Measurements from ENCODE around the gene CCDC87. TPM values are rescaled to one million over a fixed set of nuclear protein-coding genes. Genes with fewer than 3 reads are reported as not detected.

Gene CCDC87
- total RNA-seq, 1 experiment from 2014 or later = 1.1 TPM

DNA sequence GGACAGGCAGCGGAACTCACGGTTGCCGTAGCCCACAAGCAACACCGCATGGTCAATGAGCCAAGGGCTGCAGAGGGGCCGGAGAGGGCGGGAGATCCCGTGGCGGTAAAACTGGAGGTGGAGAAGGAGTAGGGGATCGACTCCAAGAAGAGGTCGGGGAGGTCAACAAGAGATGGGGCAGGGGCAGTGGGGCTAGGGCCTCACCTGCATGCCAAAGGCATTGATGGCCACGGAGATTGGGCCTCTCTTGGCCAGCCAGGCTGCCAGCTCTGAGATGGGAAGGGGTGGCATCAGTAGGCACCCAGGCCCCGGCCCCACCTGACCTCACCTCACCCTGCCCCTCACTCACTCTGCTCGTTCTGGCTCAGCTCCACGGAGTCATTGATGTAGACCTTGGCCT, 28.3 kb downstream of the CCDC87 start:
- Histone ChIP-seq H3K14ac (ENCODE audit: insufficient read depth, low read length) (no peak overlapping the region), H4K8ac (replicated peaks; ENCODE audit: insufficient read length, low read depth, low read length) (no peak overlapping the region), H3K4ac (ENCODE audit: low read depth, low read length) (no peak overlapping the region), H3K4me2 (ENCODE audit: insufficient read depth, insufficient read length, low read length) (no peak overlapping the region), H3K27ac (ENCODE audit: insufficient read length, low read depth, low read length) (no peak overlapping the region), H3K9ac (ENCODE audit: extremely low read depth, insufficient read length, low read length) (no peak overlapping the region), H4K91ac (ENCODE audit: insufficient read length, low read depth, low read length) (no peak overlapping the region), H4K20me1 (ENCODE audit: control insufficient read depth, insufficient read depth, insufficient read length) (no peaks in the 10 kb centered on the region), H4K5ac (ENCODE audit: insufficient read length, low read depth, low read length) (no peak overlapping the region), H3K4me1 (ENCODE audit: insufficient read depth, low read length) (no peaks in the 10 kb centered on the region; the same call in 1 of the 2 replicates), H3T11ph (ENCODE audit: low read length) (no peak overlapping the region), H3K79me2 (ENCODE audit: insufficient read depth, low read length) (no peaks in the 10 kb centered on the region), H2BK120ac (ENCODE audit: low read depth, low read length, poor library complexity, severe bottlenecking) (no peak overlapping the region), H2AK5ac (ENCODE audit: insufficient read length, low read length) (no peak overlapping the region), H3K9me3 (ENCODE audit: control insufficient read depth, low read depth, low read length) (no peaks in the 10 kb centered on the region), H3K23me2 (ENCODE audit: insufficient read length, low read depth, low read length, poor library complexity, severe bottlenecking) (no peaks in the 10 kb centered on the region), H2AFZ (ENCODE audit: low read length) (no peak overlapping the region), H2BK20ac (ENCODE audit: low read depth, low read length, poor library complexity, severe bottlenecking) (no peak overlapping the region), H3K56ac (ENCODE audit: insufficient read length, low read depth, low read length) (no peak overlapping the region), H3K79me1 (ENCODE audit: insufficient read depth, low read depth, low read length, poor library complexity, severe bottlenecking) (no peaks in the 10 kb centered on the region), H2BK15ac (ENCODE audit: low read depth, low read length) (no peak overlapping the region), H3K27me3 (ENCODE audit: insufficient read depth, low read length) (no peaks in the 10 kb centered on the region), H2BK5ac (ENCODE audit: insufficient read length, low read length) (no peak overlapping the region), H3K23ac (ENCODE audit: insufficient read length, low read depth, low read length) (no peak overlapping the region), H3K18ac (ENCODE audit: insufficient read length, low read depth, low read length) (no peak overlapping the region), H2BK12ac (ENCODE audit: insufficient read length, low read depth, low read length) (no peak overlapping the region)
- peaks cover 4 to 48% (median 40%) of the 10 kb centered on the region in 3 experiments for H3K36me3 Mint-ChIP-seq (ENCODE audit: insufficient read depth in 1 of 3, low read depth in 3 of 3)
- peaks cover 2% of the 10 kb centered on the region for H3K27me3 Mint-ChIP-seq (ENCODE audit: low read depth)
- peaks cover 10 to 13% of the 10 kb centered on the region in 2 experiments for H3K4me1 Mint-ChIP-seq
- no peak for DNase-seq
- H3K4me3 Mint-ChIP-seq = no peak overlapping the region
- no peaks in the 10 kb centered on the region for H3K9me3 Mint-ChIP-seq
- TF ChIP-seq, protein P1, sequence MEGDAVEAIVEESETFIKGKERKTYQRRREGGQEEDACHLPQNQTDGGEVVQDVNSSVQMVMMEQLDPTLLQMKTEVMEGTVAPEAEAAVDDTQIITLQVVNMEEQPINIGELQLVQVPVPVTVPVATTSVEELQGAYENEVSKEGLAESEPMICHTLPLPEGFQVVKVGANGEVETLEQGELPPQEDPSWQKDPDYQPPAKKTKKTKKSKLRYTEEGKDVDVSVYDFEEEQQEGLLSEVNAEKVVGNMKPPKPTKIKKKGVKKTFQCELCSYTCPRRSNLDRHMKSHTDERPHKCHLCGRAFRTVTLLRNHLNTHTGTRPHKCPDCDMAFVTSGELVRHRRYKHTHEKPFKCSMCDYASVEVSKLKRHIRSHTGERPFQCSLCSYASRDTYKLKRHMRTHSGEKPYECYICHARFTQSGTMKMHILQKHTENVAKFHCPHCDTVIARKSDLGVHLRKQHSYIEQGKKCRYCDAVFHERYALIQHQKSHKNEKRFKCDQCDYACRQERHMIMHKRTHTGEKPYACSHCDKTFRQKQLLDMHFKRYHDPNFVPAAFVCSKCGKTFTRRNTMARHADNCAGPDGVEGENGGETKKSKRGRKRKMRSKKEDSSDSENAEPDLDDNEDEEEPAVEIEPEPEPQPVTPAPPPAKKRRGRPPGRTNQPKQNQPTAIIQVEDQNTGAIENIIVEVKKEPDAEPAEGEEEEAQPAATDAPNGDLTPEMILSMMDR (conservative IDR thresholded peaks at IDR 0.05) = no peak
- peak overlapping the region; percentile 52 to 84 (median 79); a peak in 5 of 7 replicates for H3K27ac Mint-ChIP-seq
- WGBS (ENCODE audit: extremely low coverage, insufficient read length, low lambda C conversion rate) = no CpG with 5 or more reads among the region's 14 CpGs

Measured in H9 (cell line).